Stimulated activated CD8-positive, alpha-beta memory T cell treated with anti-CD3 and anti-CD28 coated beads, Interleukin-15, amount 100 ng/mL, for 48 hours (primary cell): ENCODE measurements around the gene GCAT.

Experiments used
- DNase-seq, 2 donors: peaks; one replicate each; pipeline ENCODE4 v3.0.0-alpha.2; 2020; ENCODE audit warnings: low read depth in 2 of 2

The GCAT gene

GRCh38 chr22:37807410-37808293 lies at the start of gene GCAT:
Gene GCAT (plus strand): TSS chr22:37807934. CDS start chr22:37807968, 34 bp downstream.
- DNase-seq: peak; percentile 88 to 93

GRCh38 chr22:37758694-37759093 lies 49.0 kb upstream of the GCAT start:
- DNase-seq: no peak

GRCh38 chr22:37759281-37759680 lies 48.5 kb upstream of the GCAT start:
- no peak for DNase-seq

- no peak for DNase-seq
Measured at GRCh38 chr22:37760152-37760551, 47.6 kb upstream of the GCAT start.

GRCh38 chr22:37762389-37762836 lies 45.3 kb upstream of the GCAT start:
- no peak for DNase-seq

- DNase-seq: no peak
Measured at GRCh38 chr22:37763012-37763411, 44.7 kb upstream of the GCAT start.

- DNase-seq: no peak
Measured at GRCh38 chr22:37763652-37764051, 44.1 kb upstream of the GCAT start.

GRCh38 chr22:37764622-37765021 lies 43.1 kb upstream of the GCAT start:
- DNase-seq: no peak

GRCh38 chr22:37765498-37765897 lies 42.2 kb upstream of the GCAT start:
- DNase-seq: no peak

GRCh38 chr22:37765953-37766576 lies 41.7 kb upstream of the GCAT start:
- DNase-seq: no peak

- no peak for DNase-seq
Measured at GRCh38 chr22:37768273-37768672, 39.5 kb upstream of the GCAT start.

- DNase-seq: no peak
Measured at GRCh38 chr22:37769056-37769455, 38.7 kb upstream of the GCAT start.

GRCh38 chr22:37771081-37771480 lies 36.7 kb upstream of the GCAT start:
- DNase-seq: no peak

GRCh38 chr22:37771702-37772427 lies 35.9 kb upstream of the GCAT start:
- no peak for DNase-seq

- no peak for DNase-seq
Measured at GRCh38 chr22:37774728-37775127, 33.0 kb upstream of the GCAT start.

GRCh38 chr22:37775785-37776638 lies 31.7 kb upstream of the GCAT start:
- DNase-seq: no peak

GRCh38 chr22:37776639-37777005 lies 31.1 kb upstream of the GCAT start:
- no peak for DNase-seq

- DNase-seq: no peak
Measured at GRCh38 chr22:37777122-37777687, 30.5 kb upstream of the GCAT start.

- no peak for DNase-seq
Measured at GRCh38 chr22:37778370-37779009, 29.2 kb upstream of the GCAT start.

- no peak for DNase-seq
Measured at GRCh38 chr22:37781434-37782059, 26.2 kb upstream of the GCAT start.
